Stomach (tissue), 4 donors: ENCODE results near the gene CLEC18C.
"Not testable (repeated sequence)": the region's sequence is repeated elsewhere in the genome, so short reads cannot be mapped to it uniquely, and the experiment has no call there.

Experiments
- CTCF ChIP-seq, 7 experiments: fragments of 450-650 bp in 4 of 7; fragments of 200-600 bp in 3 of 7; sonication (generic) in 3 of 7; IDR thresholded peaks; one replicate each; pipeline ENCODE4 v1.5.1; 2016 to 2019; ENCODE audit warnings: antibody characterized with exemption in 7 of 7, control low read depth in 2 of 7, mild to moderate bottlenecking in 1 of 7
- EP300 ChIP-seq: sonication (generic); formaldehyde crosslinking; IDR thresholded peaks from one replicate; pipeline ENCODE4 v1.6.1; 2017; ENCODE audit warnings: antibody characterized with exemption
- POLR2A ChIP-seq, 4 donors: fragments of 450-650 bp; IDR thresholded peaks; one replicate each; pipeline ENCODE4 v1.6.1; 2016; ENCODE audit warnings: antibody characterized with exemption in 4 of 4, control low read depth in 2 of 4, mild to moderate bottlenecking in 1 of 4, moderate library complexity in 1 of 4
- POLR2AphosphoS5 ChIP-seq, 3 donors: sonication (generic); formaldehyde crosslinking; IDR thresholded peaks; one replicate each; pipeline ENCODE4 v1.6.1; 2016; ENCODE audit warnings: antibody characterized with exemption in 3 of 3

DNA sequence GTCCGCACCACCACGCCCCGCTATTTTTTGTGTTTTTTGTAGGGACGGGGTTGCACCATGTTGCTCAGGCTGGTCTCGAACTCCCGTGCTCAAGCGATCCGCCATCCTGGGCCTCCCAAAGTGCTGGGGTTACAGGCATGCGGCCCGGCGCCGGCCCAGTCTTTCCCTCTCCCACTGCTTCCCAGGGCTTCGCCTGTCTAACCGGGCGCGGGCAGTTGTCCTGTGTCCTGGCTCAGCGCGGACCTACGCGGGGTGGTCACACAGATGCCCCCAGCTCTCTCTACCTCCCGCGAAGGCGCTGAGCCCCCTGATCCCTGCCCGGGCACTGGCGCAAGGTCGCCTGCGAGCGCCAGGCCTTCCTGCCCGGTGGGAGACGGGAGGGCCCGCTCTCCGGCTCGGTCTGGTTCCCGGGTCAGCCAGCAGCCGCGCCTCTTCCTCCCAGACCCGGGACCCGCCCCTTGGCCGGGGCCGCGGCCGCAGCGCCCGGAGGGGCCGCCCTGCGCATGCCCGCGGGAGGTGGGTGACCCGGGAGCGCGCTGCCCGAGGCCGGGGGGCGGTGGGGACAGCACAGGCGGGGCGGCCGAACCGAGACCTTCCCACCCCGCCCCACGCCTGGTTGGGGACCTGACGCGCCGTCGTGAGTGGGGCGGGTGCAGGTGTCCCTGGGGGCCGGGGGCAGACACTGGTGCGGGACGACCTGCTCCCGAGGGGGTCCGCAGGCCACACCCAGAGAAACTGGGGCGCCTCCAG is 14.4 kb downstream of the CLEC18C start:
- not testable (repeated sequence) for TF ChIP-seq CTCF (IDR thresholded peaks at IDR 0.05); POLR2AphosphoS5 (IDR thresholded peaks at IDR 0.05); EP300; POLR2A (IDR thresholded peaks at IDR 0.05)
